ENCODE data around the gene ACSM4. TPM values are rescaled to one million over a fixed set of nuclear protein-coding genes. Genes with fewer than 3 reads are reported as not detected.
"Not testable (repeated sequence)": the region's sequence is repeated elsewhere in the genome, so short reads cannot be mapped to it uniquely, and the experiment has no call there.

Gene ACSM4
- total RNA-seq, 1 experiment from 2014 or later = not detected

- TF ChIP-seq STAT6 (CRISPR knock-in tag; conservative IDR thresholded peaks at IDR 0.05; ENCODE audit: low read depth) = no peak
- no peak for TF ChIP-seq ZNF121 (CRISPR knock-in tag; IDR thresholded peaks at IDR 0.05)
- TF ChIP-seq SMAD3 (CRISPR knock-in tag; IDR thresholded peaks at IDR 0.05; ENCODE audit: borderline replicate concordance) = no peak
- no peak for TF ChIP-seq ZNF232 (CRISPR knock-in tag; IDR thresholded peaks at IDR 0.05)
- TF ChIP-seq IRF2 (CRISPR knock-in tag; IDR thresholded peaks at IDR 0.05; ENCODE audit: borderline replicate concordance, low read depth) = no peak
- no peak for TF ChIP-seq ZNF138 (CRISPR knock-in tag; conservative IDR thresholded peaks at IDR 0.05)
- TF ChIP-seq ZNF425 (CRISPR knock-in tag; conservative IDR thresholded peaks at IDR 0.05) = no peak
- no peak for TF ChIP-seq ZNF396 (CRISPR knock-in tag; IDR thresholded peaks at IDR 0.05; ENCODE audit: borderline replicate concordance)
- no peak for TF ChIP-seq JAZF1 (CRISPR knock-in tag; IDR thresholded peaks at IDR 0.05)
- TF ChIP-seq SOX15 (CRISPR knock-in tag; IDR thresholded peaks at IDR 0.05) = no peak
- no peak for TF ChIP-seq NFYB (CRISPR knock-in tag; conservative IDR thresholded peaks at IDR 0.05; ENCODE audit: low read depth)
- no peak for TF ChIP-seq ZNF281 (CRISPR knock-in tag; IDR thresholded peaks at IDR 0.05)
These were observed 31.9 kb upstream of the ACSM4 start (continued) for GRCh38 chr12:7271893-7272514.

- DNase-seq (ENCODE audit: low spot score); CTCF ChIA-PET; H3K27ac Mint-ChIP-seq; ATAC-seq; H3K4me3 Mint-ChIP-seq; POLR2A ChIA-PET; H3K27me3 Mint-ChIP-seq (ENCODE audit: low read depth): not testable (repeated sequence)
- peaks cover 13% of the 10 kb centered on the region for H3K4me1 Mint-ChIP-seq
- H3K9me3 Mint-ChIP-seq = peaks cover 35% of the 10 kb centered on the region
- peaks cover 13% of the 10 kb centered on the region; the same call in 1 of the 2 replicates for H3K36me3 Mint-ChIP-seq
These were observed 28.4 kb upstream of the ACSM4 start for GRCh38 chr12:7275482-7275881.

- Mint-ChIP-seq H3K4me1 (peaks cover 38% of the 10 kb centered on the region), H3K9me3 (peaks cover 47% of the 10 kb centered on the region), H3K36me3 (peaks cover 42% of the 10 kb centered on the region), H3K27ac (no peak overlapping the region), H3K4me3 (no peak overlapping the region), H3K27me3 (ENCODE audit: low read depth) (peaks cover 7% of the 10 kb centered on the region; the same call in 1 of the 2 replicates)
- DNase-seq (ENCODE audit: low spot score) = no peak
- ChIA-PET CTCF (interaction anchor here (0.6 to 1.1 kb wide), 4 partner anchors 11 to 360 kb away, joined by 3 to 4 read pairs (median 3); no protein-coding TSS in a partner anchor), POLR2A (no interaction called here)
- no peak for ATAC-seq
- TF ChIP-seq ETV6 (CRISPR knock-in tag; IDR thresholded peaks at IDR 0.05) (no peak), PREB (CRISPR knock-in tag; IDR thresholded peaks at IDR 0.05; ENCODE audit: borderline replicate concordance) (no peak), ESRRA (CRISPR knock-in tag; IDR thresholded peaks at IDR 0.05; ENCODE audit: borderline replicate concordance) (no peak), ZBTB21 (CRISPR knock-in tag; IDR thresholded peaks at IDR 0.05; ENCODE audit: borderline replicate concordance) (no peak), ZNF396 (CRISPR knock-in tag; IDR thresholded peaks at IDR 0.05; ENCODE audit: borderline replicate concordance) (no peak), MXD4 (CRISPR knock-in tag; IDR thresholded peaks at IDR 0.05; ENCODE audit: borderline replicate concordance) (no peak), NFATC4 (CRISPR knock-in tag; IDR thresholded peaks at IDR 0.05) (no peak), ATF6 (CRISPR knock-in tag; IDR thresholded peaks at IDR 0.05) (no peak), KAT7 (CRISPR knock-in tag; IDR thresholded peaks at IDR 0.05; ENCODE audit: borderline replicate concordance) (no peak), SOX15 (CRISPR knock-in tag; IDR thresholded peaks at IDR 0.05) (no peak), EMX1 (CRISPR knock-in tag; IDR thresholded peaks at IDR 0.05) (no peak), OVOL2 (CRISPR knock-in tag; IDR thresholded peaks at IDR 0.05; ENCODE audit: borderline replicate concordance) (no peak), GRHL2 (CRISPR knock-in tag; IDR thresholded peaks at IDR 0.05; ENCODE audit: insufficient replicate concordance, severe bottlenecking) (no peak)
These were observed 21.0 kb upstream of the ACSM4 start for GRCh38 chr12:7282844-7283243.

All from WTC11 (cell line).